Measurements from ENCODE around the gene SLC27A3.

Gene SLC27A3

GRCh38 chr1:153774780-153775457 lies at the start of gene SLC27A3:
Gene SLC27A3 (plus strand): TSS chr1:153775407. CDS start chr1:153775498, 91 bp downstream.
- no peak for DNase-seq

- DNase-seq = peak; percentile 100
Measured at GRCh38 chr1:153727463-153728304, 47.5 kb upstream of the SLC27A3 start, which contains the start of gene INTS3. Gene INTS3 (plus strand): TSS chr1:153728050. CDS start chr1:153728635, 585 bp downstream.

- peak; percentile 13 for DNase-seq
Measured at GRCh38 chr1:153728305-153729066, 46.7 kb upstream of the SLC27A3 start.

GRCh38 chr1:153730468-153730988 lies 44.7 kb upstream of the SLC27A3 start:
- DNase-seq = no peak

GRCh38 chr1:153733970-153734369 lies 41.2 kb upstream of the SLC27A3 start:
- DNase-seq = no peak

GRCh38 chr1:153734396-153735089 lies 40.7 kb upstream of the SLC27A3 start:
- no peak for DNase-seq

- no peak for DNase-seq
Measured at GRCh38 chr1:153735090-153735420, 40.2 kb upstream of the SLC27A3 start.

- no peak for DNase-seq
Measured at GRCh38 chr1:153741986-153742385, 33.2 kb upstream of the SLC27A3 start.

- peak; percentile 9 for DNase-seq
Measured at GRCh38 chr1:153742411-153743142, 32.6 kb upstream of the SLC27A3 start.

- DNase-seq = no peak
Measured at GRCh38 chr1:153745417-153745816, 29.8 kb upstream of the SLC27A3 start.

- DNase-seq = no peak
Measured at GRCh38 chr1:153746174-153746573, 29.0 kb upstream of the SLC27A3 start.

- no peak for DNase-seq
Measured at GRCh38 chr1:153748903-153749302, 26.3 kb upstream of the SLC27A3 start.

- DNase-seq = peak; percentile 85
Measured at GRCh38 chr1:153749408-153750005, 25.7 kb upstream of the SLC27A3 start.

- DNase-seq = no peak
Measured at GRCh38 chr1:153750026-153750995, 24.9 kb upstream of the SLC27A3 start.

GRCh38 chr1:153752072-153752471 lies 23.1 kb upstream of the SLC27A3 start:
- no peak for DNase-seq

GRCh38 chr1:153752571-153753195 lies 22.5 kb upstream of the SLC27A3 start:
- DNase-seq = no peak

- no peak for DNase-seq
Measured at GRCh38 chr1:153754266-153754665, 20.9 kb upstream of the SLC27A3 start.

GRCh38 chr1:153760440-153760839 lies 14.8 kb upstream of the SLC27A3 start:
- DNase-seq = no peak

- DNase-seq = no peak
Measured at GRCh38 chr1:153763365-153764225, 11.6 kb upstream of the SLC27A3 start.

All from CD4-positive, alpha-beta T cell treated with Interleukin-10 for 1 hour (primary cell).